ENCODE data around the gene DDN.

The DDN gene

DNA sequence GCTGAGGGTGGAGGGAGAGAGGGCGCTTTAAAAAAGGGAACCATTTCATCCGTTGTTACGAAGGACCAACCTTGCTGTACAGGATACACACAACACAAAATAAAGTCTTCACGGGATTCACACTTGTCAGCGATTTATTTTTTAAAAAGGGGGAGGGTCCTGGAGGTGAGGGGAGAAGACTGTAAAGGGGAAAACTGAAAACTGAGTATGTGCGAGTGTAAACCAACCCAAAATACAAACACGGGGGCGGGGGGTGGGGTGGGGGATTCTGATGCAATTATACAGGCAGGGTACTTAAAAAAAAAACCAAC is 19.9 kb upstream of the DDN start:
- peak overlapping the region; percentile 95 for H4K8ac ChIP-seq (ENCODE audit: low read depth, low read length)
- H3K23ac ChIP-seq (ENCODE audit: low read length) = no peak overlapping the region
- H3K79me1 ChIP-seq (ENCODE audit: low read length) = peaks cover 8% of the 10 kb centered on the region
- H3K27ac ChIP-seq (ENCODE audit: low read depth, low read length) = peak overlapping the region; percentile 66
- peaks cover 0 to 6% of the 10 kb centered on the region in 2 experiments for H3K4me1 ChIP-seq (ENCODE audit: control insufficient read depth in 1 of 2, insufficient read depth in 2 of 2, low read length in 2 of 2)
- H3K14ac ChIP-seq (ENCODE audit: low read length) = peak overlapping the region; percentile 81
- no peak overlapping the region for H2BK5ac ChIP-seq (ENCODE audit: low read depth, low read length, poor library complexity)
- peak overlapping the region; percentile 89 for H4K91ac ChIP-seq (ENCODE audit: low read depth, low read length)
- peak overlapping the region; percentile 86 for H4K12ac ChIP-seq (ENCODE audit: low read depth, low read length)
- no peak overlapping the region for H2BK12ac ChIP-seq (ENCODE audit: low read length)
- no peak for DNase-seq
- peak overlapping the region; percentile 64 for H2AK5ac ChIP-seq (ENCODE audit: low read length)
- peak overlapping the region; percentile 61 for H3K4me3 ChIP-seq (ENCODE audit: low read depth, low read length)
- H3K18ac ChIP-seq (ENCODE audit: low read length) = no peak overlapping the region
- H3K36me3 ChIP-seq (ENCODE audit: control insufficient read depth in 1 of 2, insufficient read depth in 2 of 2, low read length in 2 of 2) = peaks cover 25 to 32% of the 10 kb centered on the region in 2 experiments
- peak overlapping the region; percentile 57 for H2AFZ ChIP-seq (ENCODE audit: insufficient read depth, low read length, poor library complexity)
- peak overlapping the region; percentile 56 for H2BK120ac ChIP-seq (ENCODE audit: insufficient read depth, low read length, poor library complexity)
- no peaks in the 10 kb centered on the region for H3K9me3 ChIP-seq (ENCODE audit: insufficient read depth, low read depth, low read length)
- peaks cover 6% of the 10 kb centered on the region for H3K79me2 ChIP-seq (ENCODE audit: control insufficient read depth, insufficient read depth, low read length, poor library complexity)
- H3K9ac ChIP-seq (ENCODE audit: low read length) = no peak overlapping the region
- H3K4ac ChIP-seq (ENCODE audit: low read depth, low read length) = no peak overlapping the region
- no peaks in the 10 kb centered on the region for H3K27me3 ChIP-seq (ENCODE audit: insufficient read depth, low read length)
- peak overlapping the region; percentile 55 for H3K4me2 ChIP-seq (ENCODE audit: low read length)
- no CpG with 5 or more reads among the region's 8 CpGs for WGBS (ENCODE audit: extremely low coverage, insufficient coverage, insufficient read length)

- H2AFZ ChIP-seq (ENCODE audit: insufficient read depth, low read length, poor library complexity) = peak within 1 kb of the TSS; percentile 92
- peak within 1 kb of the TSS; percentile 81 for H2AK5ac ChIP-seq (ENCODE audit: low read length)
- peak within 1 kb of the TSS; percentile 95 for H4K8ac ChIP-seq (ENCODE audit: low read depth, low read length)
- DNase-seq = peak; percentile 96 to 97
- H3K9me3 ChIP-seq (ENCODE audit: insufficient read depth, low read depth, low read length) = no peaks in the 10 kb centered on the region
- peak within 1 kb of the TSS; percentile 38 for H2BK12ac ChIP-seq (ENCODE audit: low read length)
- peak within 1 kb of the TSS; percentile 12 for H3K4ac ChIP-seq (ENCODE audit: low read depth, low read length)
- peaks cover 8% of the 10 kb centered on the region for H3K79me1 ChIP-seq (ENCODE audit: low read length)
- no peaks in the 10 kb centered on the region for H3K27me3 ChIP-seq (ENCODE audit: insufficient read depth, low read length)
- peak within 1 kb of the TSS; percentile 92 for H3K4me3 ChIP-seq (ENCODE audit: low read depth, low read length)
- H3K23ac ChIP-seq (ENCODE audit: low read length) = no peak within 1 kb of the TSS
- H2BK5ac ChIP-seq (ENCODE audit: low read depth, low read length, poor library complexity) = peak within 1 kb of the TSS; percentile 15
- H2BK120ac ChIP-seq (ENCODE audit: insufficient read depth, low read length, poor library complexity) = peak within 1 kb of the TSS; percentile 56
- H3K4me2 ChIP-seq (ENCODE audit: low read length) = peak within 1 kb of the TSS; percentile 55
- WGBS (ENCODE audit: extremely low coverage, insufficient coverage, insufficient read length) = no CpG with 5 or more reads among the region's 59 CpGs
- peak within 1 kb of the TSS; percentile 89 for H4K91ac ChIP-seq (ENCODE audit: low read depth, low read length)
- peak within 1 kb of the TSS; percentile 81 for H3K14ac ChIP-seq (ENCODE audit: low read length)
- peak within 1 kb of the TSS; percentile 66 for H3K27ac ChIP-seq (ENCODE audit: low read depth, low read length)
- H3K36me3 ChIP-seq (ENCODE audit: control insufficient read depth in 1 of 2, insufficient read depth in 2 of 2, low read length in 2 of 2) = peaks cover 22 to 28% of the 10 kb centered on the region in 2 experiments
- H3K4me1 ChIP-seq (ENCODE audit: control insufficient read depth in 1 of 2, insufficient read depth in 2 of 2, low read length in 2 of 2) = peaks cover 0 to 6% of the 10 kb centered on the region in 2 experiments
- H3K9ac ChIP-seq (ENCODE audit: low read length) = peak within 1 kb of the TSS; percentile 96
- peaks cover 6% of the 10 kb centered on the region for H3K79me2 ChIP-seq (ENCODE audit: control insufficient read depth, insufficient read depth, low read length, poor library complexity)
- peak within 1 kb of the TSS; percentile 92 for H4K12ac ChIP-seq (ENCODE audit: low read depth, low read length)
- peak within 1 kb of the TSS; percentile 55 for H3K18ac ChIP-seq (ENCODE audit: low read length)
Measured at GRCh38 chr12:49018261-49019119, 19.3 kb upstream of the DDN start, which contains the start of gene PRKAG1. Gene PRKAG1, minus strand, starts transcription at chr12:49018776. Its CDS starts 36 bp downstream, at chr12:49018740.

DNA sequence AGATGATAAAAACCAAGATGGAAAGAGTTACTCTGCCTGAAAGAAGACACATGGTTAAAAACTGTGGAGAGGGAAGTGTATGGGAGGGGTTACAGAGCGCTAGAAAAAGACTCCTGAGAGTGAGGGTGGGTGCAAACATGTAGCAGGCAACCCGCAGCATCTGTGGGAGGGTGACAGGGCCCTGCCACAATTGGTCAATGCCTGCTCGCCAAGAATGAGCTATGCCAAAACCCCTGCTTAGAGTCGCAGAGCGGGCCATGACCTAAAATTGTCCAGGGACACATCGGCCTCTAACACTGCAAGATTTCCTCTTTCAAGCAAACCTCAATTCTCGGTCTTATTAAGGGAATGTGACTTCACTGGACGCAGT is 18.7 kb upstream of the DDN start:
- peak overlapping the region; percentile 96 for H3K9ac ChIP-seq (ENCODE audit: low read length)

DNA sequence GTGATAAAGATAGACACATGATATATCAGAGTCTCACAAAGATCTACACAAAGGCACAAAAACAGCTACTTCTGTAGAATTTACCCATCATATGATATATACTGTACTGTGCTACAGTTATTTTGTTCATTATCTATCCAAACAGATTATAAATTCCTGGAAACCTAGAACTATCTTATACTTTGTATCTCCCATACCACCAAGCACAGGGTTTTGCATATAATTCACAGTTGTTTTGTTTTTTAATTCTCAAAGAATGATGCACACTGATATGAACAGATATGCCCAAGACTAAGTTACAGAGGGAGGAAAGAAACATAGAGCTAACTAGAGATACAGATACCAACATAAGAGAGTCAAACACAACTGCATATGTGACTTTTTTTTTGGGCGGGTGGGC is 16.0 kb upstream of the DDN start:
- Histone ChIP-seq H4K8ac (ENCODE audit: low read depth, low read length) (no peak overlapping the region), H3K9me3 (ENCODE audit: insufficient read depth, low read depth, low read length) (no peaks in the 10 kb centered on the region), H3K4me2 (ENCODE audit: low read length) (no peak overlapping the region), H3K27ac (ENCODE audit: low read depth, low read length) (no peak overlapping the region), H3K23ac (ENCODE audit: low read length) (no peak overlapping the region), H3K27me3 (ENCODE audit: insufficient read depth, low read length) (no peaks in the 10 kb centered on the region), H2BK12ac (ENCODE audit: low read length) (no peak overlapping the region), H2BK5ac (ENCODE audit: low read depth, low read length, poor library complexity) (no peak overlapping the region), H2AFZ (ENCODE audit: insufficient read depth, low read length, poor library complexity) (no peak overlapping the region), H3K4ac (ENCODE audit: low read depth, low read length) (no peak overlapping the region), H4K91ac (ENCODE audit: low read depth, low read length) (no peak overlapping the region), H3K36me3 (ENCODE audit: control insufficient read depth in 1 of 2, insufficient read depth in 2 of 2, low read length in 2 of 2) (peaks cover 5 to 8% of the 10 kb centered on the region in 2 experiments), H2AK5ac (ENCODE audit: low read length) (no peak overlapping the region), H3K4me3 (ENCODE audit: low read depth, low read length) (no peak overlapping the region), H3K79me2 (ENCODE audit: control insufficient read depth, insufficient read depth, low read length, poor library complexity) (peaks cover 6% of the 10 kb centered on the region), H3K14ac (ENCODE audit: low read length) (no peak overlapping the region), H3K79me1 (ENCODE audit: low read length) (peaks cover 8% of the 10 kb centered on the region), H2BK120ac (ENCODE audit: insufficient read depth, low read length, poor library complexity) (no peak overlapping the region), H3K9ac (ENCODE audit: low read length) (no peak overlapping the region), H3K18ac (ENCODE audit: low read length) (no peak overlapping the region), H4K12ac (ENCODE audit: low read depth, low read length) (no peak overlapping the region), H3K4me1 (ENCODE audit: control insufficient read depth in 1 of 2, insufficient read depth in 2 of 2, low read length in 2 of 2) (peaks cover 0 to 6% of the 10 kb centered on the region in 2 experiments)
- no CpG with 5 or more reads among the region's 1 CpG for WGBS (ENCODE audit: extremely low coverage, insufficient coverage, insufficient read length)
- DNase-seq = no peak

More for the DNA sequence above, 18.7 kb upstream of the DDN start:
- H2BK12ac ChIP-seq (ENCODE audit: low read length) = no peak overlapping the region
- H3K9me3 ChIP-seq (ENCODE audit: insufficient read depth, low read depth, low read length) = no peaks in the 10 kb centered on the region
- H4K12ac ChIP-seq (ENCODE audit: low read depth, low read length) = peak overlapping the region; percentile 81
- H3K27me3 ChIP-seq (ENCODE audit: insufficient read depth, low read length) = no peaks in the 10 kb centered on the region
- H3K23ac ChIP-seq (ENCODE audit: low read length) = no peak overlapping the region
- H3K4me1 ChIP-seq (ENCODE audit: control insufficient read depth in 1 of 2, insufficient read depth in 2 of 2, low read length in 2 of 2) = peaks cover 0 to 6% of the 10 kb centered on the region in 2 experiments
- peak overlapping the region; percentile 94 for H4K8ac ChIP-seq (ENCODE audit: low read depth, low read length)
- peak overlapping the region; percentile 38 for H4K91ac ChIP-seq (ENCODE audit: low read depth, low read length)
- H2BK5ac ChIP-seq (ENCODE audit: low read depth, low read length, poor library complexity) = peak overlapping the region; percentile 15
- peak; percentile 39 to 59 for DNase-seq
- H3K18ac ChIP-seq (ENCODE audit: low read length) = no peak overlapping the region
- H3K4ac ChIP-seq (ENCODE audit: low read depth, low read length) = no peak overlapping the region
- H3K27ac ChIP-seq (ENCODE audit: low read depth, low read length) = no peak overlapping the region
- H3K36me3 ChIP-seq (ENCODE audit: control insufficient read depth in 1 of 2, insufficient read depth in 2 of 2, low read length in 2 of 2) = peaks cover 18 to 24% of the 10 kb centered on the region in 2 experiments
- peaks cover 6% of the 10 kb centered on the region for H3K79me2 ChIP-seq (ENCODE audit: control insufficient read depth, insufficient read depth, low read length, poor library complexity)
- H2AFZ ChIP-seq (ENCODE audit: insufficient read depth, low read length, poor library complexity) = peak overlapping the region; percentile 8
- H3K79me1 ChIP-seq (ENCODE audit: low read length) = peaks cover 8% of the 10 kb centered on the region
- peak overlapping the region; percentile 28 for H2AK5ac ChIP-seq (ENCODE audit: low read length)
- peak overlapping the region; percentile 92 for H3K4me3 ChIP-seq (ENCODE audit: low read depth, low read length)
- peak overlapping the region; percentile 71 for H3K14ac ChIP-seq (ENCODE audit: low read length)
- peak overlapping the region; percentile 55 for H3K4me2 ChIP-seq (ENCODE audit: low read length)
- no CpG with 5 or more reads among the region's 8 CpGs for WGBS (ENCODE audit: extremely low coverage, insufficient coverage, insufficient read length)
- peak overlapping the region; percentile 52 for H2BK120ac ChIP-seq (ENCODE audit: insufficient read depth, low read length, poor library complexity)

Measured in trophoblast cell (in vitro differentiated cells and primary cell).